OCI-LY1 (cell line): ENCODE results near the gene CAMTA1.

Source experiments
- CTCF ChIP-seq: fragments of 200-600 bp; sonication (generic), shearing (Covaris generic); IDR thresholded peaks from 2 replicates; pipeline ENCODE4 v1.5.1; 2017; ENCODE audit warnings: mild to moderate bottlenecking, antibody characterized with exemption, low read length, moderate library complexity, mixed read lengths
- EZH2 ChIP-seq: fragments of 200-600 bp; sonication (generic), shearing (Covaris generic); IDR thresholded peaks from 2 replicates; pipeline ENCODE4 v1.8.0; 2017; ENCODE audit warnings: borderline replicate concordance, mixed run types, mild to moderate bottlenecking, antibody characterized with exemption, low read length, moderate library complexity, mixed read lengths

DNA sequence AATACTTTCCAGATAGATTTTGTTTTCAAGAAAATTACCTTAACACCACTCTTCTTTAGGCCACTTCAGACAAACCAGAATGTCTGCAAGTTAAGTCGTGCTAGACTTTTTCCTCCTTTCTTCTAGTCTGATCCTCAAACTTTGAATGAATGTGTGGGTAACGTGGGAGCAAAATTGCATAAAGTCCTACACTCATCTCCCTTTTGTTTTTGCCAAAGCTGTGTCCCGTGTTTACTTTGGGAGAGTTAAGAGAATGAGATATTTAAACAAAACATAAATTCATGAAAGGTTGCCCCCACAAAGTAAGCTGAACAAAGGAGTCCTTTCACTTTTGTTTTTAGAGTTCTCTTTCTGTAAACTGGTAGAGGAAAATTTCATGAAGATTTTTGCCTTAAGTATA lies 969.0 kb downstream of the CAMTA1 start:
- no peak for TF ChIP-seq CTCF
- TF ChIP-seq EZH2: no peak
